ENCODE measurements around the gene HSH2D.
"Not testable (repeated sequence)": the region's sequence is repeated elsewhere in the genome, so short reads cannot be mapped to it uniquely, and the experiment has no call there.

The HSH2D gene

DNA sequence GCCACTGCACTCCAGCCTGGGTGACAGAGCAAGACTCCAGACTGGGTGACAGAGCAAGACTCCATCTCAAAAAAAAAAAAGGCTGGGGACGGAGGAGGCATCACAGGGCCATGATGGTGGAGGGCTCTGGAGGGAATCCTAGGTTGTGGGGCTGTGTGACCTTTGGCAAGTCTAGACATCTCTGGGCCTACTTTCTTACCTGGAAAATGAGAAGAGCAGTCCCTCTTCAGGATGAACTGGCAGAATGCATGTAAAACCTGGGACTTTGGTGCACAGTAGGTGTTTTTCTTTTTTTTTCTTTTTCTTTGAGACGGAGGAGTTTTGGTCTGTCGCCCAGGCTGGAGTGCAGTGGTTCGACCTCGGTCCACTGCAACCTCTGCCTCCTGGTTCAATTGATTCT is 16.2 kb downstream of the HSH2D start:
- no peak for DNase-seq

DNA sequence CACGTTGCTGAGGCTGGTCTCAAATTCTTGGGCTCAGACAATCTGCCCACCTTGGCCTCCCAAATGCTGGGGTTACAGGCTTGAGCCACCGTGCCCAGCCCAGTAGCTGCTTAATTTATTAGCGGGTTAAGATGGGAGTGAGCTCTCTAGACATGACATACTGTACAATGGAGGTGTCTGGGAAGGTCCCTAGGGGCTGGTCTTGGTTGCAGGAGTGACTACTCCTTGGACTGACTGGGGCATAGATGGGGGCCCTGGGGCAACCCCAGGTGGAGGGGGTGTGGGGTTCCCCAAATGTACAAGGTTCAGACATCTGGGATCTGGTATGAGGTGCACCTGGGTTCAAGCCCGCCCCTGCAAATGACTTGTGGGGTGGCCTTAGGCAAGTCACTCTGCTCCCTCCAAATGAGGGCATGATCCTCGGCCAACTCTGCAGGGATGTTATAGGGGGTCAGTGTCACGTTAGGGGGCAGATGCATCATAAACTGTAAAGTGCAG is 17.0 kb downstream of the HSH2D start:
- no peak for DNase-seq

- no peak for DNase-seq
These were observed 17.6 kb downstream of the HSH2D start for GRCh38 chr19:16160943-16161560.

DNA sequence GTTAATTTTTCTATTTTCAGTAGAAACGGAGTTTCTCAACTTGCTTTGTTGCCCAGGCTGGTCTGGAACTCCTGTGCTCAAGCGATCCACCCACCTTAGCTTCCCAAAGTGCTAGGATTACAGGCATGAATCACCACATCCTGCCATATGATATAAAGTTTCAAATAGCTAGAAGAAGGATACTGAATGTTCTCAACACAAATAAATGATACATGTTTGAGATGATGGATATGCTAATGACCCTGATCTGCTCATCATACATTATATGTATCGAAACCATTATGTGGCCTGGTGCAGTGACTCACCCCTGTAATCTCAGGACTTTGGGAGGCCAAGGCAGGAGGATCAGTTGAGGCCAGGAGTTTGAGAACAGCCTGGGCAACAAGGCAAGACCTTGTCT is 18.4 kb downstream of the HSH2D start:
- no peak for DNase-seq

DNA sequence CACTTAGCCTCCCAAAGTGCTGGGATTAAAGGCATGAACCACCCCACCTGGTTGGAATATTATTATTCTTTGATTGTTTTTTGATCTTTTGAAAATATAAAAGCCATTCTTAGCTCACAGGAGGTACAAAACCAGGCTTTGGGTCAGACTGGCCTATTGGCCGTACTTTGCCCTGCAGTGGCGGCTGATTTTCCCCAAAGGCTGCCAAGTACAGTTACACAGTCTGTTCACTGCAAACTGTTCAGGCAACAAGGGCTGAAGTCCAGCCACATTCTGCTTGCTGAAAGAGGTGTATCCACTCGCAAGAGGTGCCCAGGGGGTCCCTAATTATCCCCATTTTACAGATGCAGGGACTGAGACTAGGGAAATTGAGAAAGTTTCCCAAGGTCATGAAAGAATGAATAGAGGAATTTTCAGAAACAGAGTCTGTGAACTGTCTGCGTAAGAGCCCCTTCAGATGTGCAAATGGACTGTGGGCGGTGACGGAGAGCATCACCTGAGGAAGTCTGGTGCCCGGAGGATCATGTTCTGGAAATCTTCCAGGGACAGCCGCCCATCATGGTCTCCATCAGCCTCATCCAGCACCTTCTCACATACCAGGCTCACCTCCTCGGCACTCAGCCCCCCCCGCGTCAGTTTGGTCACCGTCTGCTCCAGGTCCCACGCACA is 20.9 kb downstream of the HSH2D start:
- DNase-seq, result no peak

DNA sequence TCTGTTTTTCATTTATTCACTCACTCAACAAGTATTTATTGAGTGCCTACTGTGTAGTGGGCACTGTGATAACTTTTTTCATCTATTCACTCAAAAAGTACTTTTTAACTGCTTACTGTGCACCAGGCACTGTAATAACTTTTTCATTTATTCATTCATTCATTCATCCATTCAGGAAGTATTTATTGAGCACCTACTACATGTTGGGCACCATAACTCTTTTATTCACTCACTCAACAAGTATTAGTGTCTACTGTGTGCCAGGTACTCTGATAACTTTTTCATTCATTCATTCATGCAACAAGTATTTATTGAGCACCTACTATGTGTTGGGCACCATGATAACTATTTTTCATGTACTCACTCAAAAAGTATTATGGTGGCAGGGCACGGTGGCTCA is 22.9 kb downstream of the HSH2D start:
- DNase-seq, result no peak

- no peak for DNase-seq
These were observed 23.6 kb downstream of the HSH2D start for GRCh38 chr19:16167055-16167454.

GRCh38 chr19:16168465-16169081 is 25.1 kb downstream of the HSH2D start:
- peak; percentile 31 to 38 for DNase-seq

DNA sequence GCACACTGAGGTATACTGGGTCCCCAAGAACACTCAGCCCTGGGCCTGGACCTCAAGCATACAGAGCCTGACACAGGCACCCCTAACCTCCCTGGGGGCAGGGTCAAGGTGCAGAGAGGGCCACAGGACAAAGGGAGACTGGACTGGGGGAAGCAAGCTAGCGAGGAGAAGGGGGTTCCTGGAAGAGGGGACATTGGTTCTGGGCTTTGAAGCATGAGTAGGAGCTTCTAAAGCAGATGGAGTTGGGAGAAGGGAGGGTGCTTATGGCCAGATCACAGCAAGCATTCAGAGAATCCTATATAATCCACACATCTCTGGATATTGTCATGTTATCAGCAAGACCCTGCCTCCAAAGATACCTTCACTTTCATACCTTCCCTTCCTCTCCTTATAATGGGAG is 26.6 kb downstream of the HSH2D start:
- no peak for DNase-seq

GRCh38 chr19:16175954-16176353 is 32.5 kb downstream of the HSH2D start:
- DNase-seq, result no peak

DNA sequence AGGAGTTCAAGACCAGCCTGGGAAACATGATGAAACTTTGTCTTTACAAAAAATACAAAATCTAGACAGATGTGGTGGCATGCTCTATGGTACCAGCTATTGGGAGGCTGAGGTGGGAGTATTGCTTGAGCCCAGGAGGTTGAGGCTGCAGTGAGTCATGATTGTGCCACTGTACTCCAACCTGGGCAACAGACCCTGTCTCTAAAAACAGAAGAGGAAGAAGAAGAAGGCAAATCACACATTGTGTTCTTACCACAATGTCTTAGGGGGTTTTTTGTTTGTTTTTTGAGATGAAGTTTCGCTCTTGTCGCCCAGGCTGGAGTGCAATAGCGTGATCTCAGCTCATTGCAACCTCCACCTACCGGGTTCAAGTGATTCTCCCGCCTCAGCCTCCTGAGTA is 35.4 kb downstream of the HSH2D start:
- not testable (repeated sequence) for DNase-seq

DNA sequence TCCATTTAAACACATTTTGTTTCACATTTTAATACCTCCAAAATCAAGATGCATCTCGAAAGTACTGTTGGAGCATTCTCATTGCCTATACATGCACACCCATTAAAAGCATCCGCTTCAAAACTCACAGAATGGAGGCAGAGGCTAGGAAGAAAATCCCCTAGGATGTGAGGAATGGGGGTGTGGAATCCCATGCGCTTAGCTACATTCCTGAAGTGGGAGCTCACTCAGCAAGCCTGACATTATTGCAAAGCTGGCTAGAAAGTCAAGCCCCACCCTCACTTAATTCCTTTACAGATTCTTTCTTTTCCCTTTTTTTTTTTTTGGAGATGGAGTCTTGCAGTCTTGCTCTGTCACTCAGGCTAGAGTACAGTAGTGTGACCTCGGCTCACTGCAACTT is 37.1 kb downstream of the HSH2D start:
- DNase-seq, result no peak

GRCh38 chr19:16184665-16185122 is 41.2 kb downstream of the HSH2D start:
- DNase-seq, result no peak

DNA sequence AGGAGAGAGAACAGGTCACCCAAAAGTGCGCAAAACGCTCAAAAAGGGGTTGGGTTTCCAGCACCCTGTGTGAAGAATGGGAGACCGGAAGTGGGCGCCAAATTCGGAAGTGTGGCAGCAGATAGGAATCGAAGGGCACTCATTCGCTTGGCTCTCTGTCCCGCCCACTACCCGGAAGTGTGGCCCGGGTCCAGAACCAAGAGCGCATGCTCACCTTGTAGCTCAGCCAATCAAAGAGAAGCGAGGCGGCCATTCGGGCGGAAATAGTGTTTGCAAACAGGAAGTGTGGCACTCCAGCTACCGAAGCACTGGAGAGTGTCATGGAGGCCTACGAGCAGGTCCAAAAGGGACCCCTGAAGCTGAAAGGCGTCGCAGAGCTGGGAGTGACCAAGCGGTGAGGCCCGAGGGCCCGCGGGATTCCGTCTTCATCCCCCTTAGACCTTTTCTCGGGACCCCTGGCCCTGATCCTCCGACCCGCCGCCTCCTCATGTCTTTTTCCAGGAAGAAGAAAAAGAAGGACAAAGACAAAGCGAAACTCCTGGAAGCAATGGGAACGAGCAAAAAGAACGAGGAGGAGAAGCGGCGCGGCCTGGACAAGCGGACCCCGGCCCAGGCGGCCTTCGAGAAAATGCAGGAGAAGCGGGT is 41.8 kb downstream of the HSH2D start, which contains the start of gene FAM32A:
FAM32A (plus strand) TSS at position 288 of the 645 bp plus-strand sequence; CDS start at position 321, 33 bp downstream.
- peak; percentile 99 to 100 for DNase-seq

- DNase-seq, result peak; percentile 37 to 39
These were observed 42.3 kb downstream of the HSH2D start for GRCh38 chr19:16185768-16186123.

- DNase-seq, result no peak
These were observed 45.0 kb downstream of the HSH2D start for GRCh38 chr19:16188521-16188920.

- DNase-seq, result no peak
These were observed 46.7 kb downstream of the HSH2D start for GRCh38 chr19:16190198-16190597.

DNA sequence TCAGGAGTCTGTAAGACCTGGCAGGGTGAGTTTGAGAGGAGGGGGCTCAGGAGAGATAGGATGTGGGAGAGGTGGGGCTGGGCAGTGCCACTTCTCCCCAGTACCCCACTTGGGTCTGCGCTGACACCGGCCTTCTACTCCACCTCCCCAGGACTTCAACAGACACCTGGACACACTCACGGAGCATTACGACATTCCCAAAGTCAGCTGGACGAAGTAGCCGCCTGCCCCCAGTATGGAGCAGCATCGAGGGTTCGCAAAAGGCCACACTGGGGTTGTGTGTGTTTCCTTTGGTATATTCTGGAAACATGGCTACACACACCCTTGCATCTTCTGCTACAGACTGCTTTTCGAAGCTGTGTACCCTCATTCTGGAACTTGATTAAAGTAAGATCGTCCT is 47.3 kb downstream of the HSH2D start:
- no peak for DNase-seq

- DNase-seq, result no peak
These were observed 47.9 kb downstream of the HSH2D start for GRCh38 chr19:16191216-16191908.

DNA sequence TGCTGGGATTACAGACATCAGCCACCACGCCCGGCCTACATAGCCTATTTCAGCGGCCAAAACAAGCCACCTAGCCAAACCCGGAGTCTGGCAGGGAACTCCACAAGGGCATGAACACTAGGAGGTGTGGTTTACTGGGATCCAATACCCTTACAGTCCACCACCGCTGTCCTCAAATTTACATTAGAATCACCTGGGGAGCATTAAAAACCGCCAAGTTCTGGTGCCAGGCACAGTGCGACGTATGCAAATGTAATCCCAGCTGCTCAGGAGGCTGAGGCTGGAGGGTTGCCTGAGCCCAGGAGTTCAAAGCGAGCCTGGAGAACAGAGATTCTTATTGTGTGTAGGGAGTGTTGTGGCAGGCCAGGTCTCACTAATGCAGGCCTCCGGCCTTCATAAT is 50.0 kb downstream of the HSH2D start:
- DNase-seq, result no peak

DNA sequence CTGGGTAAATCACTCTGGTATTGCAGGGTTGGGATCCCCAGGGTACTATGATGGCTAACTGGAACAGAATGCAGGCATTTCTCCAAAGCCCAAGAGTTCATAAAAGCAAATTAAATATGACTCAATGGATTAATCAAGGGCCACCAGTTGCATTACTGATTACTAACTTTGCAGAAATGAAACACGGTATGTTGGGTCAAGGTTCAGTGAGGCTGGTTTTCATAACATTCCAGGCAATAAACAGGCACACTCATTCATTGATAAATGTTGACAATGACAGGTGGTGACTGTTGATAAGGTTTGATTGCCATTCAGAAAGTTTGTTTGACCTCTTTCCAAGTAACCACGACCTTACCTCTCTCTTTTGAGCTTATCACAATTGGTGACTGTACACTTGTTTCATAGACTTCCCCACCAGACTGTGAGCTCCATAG is 53.7 kb downstream of the HSH2D start:
- no peak for DNase-seq

DNA sequence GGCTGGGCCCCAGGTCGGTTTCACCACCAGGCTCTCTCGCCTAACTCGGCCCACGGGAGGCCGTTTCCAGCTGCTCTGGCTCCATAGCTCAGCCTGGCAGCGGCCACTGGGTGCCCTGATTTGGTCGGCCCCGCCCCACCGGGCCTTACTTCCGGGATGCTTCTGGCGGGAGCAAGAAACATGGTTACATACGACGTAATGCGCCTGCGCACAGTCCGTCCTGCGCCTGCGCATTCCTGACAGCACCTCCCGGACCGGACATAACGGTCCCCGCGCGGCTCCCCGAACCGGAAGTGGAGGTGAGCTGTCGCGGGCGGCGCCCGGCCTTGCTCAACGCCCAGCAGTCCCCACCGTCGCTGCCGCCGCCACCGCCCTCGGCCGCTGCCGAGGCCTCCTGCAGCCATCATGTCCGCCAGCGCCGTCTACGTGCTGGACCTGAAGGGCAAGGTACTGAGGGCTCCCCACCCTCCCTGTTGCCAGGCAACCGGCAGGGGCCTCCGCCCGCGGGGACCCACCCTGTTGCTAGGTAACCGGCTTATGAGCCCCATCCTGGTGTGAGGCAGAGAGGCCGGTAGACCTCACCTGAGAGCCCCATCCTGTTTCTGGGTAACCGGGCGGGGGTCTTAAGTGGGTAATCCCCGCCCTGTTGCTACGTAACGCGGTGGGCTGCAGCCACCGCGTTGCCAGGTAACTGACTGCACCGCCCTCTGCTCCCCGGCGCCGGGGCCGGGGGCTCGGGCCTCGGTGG is 54.3 kb downstream of the HSH2D start, which contains the start of gene AP1M1:
AP1M1 (plus strand) TSS at position 290 of the 748 bp plus-strand sequence; CDS start at position 406, 116 bp downstream.
- DNase-seq, result peak; percentile 98 to 99
